NCI-H345 (cell line): ENCODE results near the gene KCNIP1.

ENCODE experiments used
- DNase-seq: peaks from one replicate; lab custom pipeline; 2025; lab: John Stamatoyannopoulos, UW

Gene KCNIP1

GRCh38 chr5:170597109-170597751, 93.4 kb downstream of the KCNIP1 start:
- no peak for DNase-seq

DNA sequence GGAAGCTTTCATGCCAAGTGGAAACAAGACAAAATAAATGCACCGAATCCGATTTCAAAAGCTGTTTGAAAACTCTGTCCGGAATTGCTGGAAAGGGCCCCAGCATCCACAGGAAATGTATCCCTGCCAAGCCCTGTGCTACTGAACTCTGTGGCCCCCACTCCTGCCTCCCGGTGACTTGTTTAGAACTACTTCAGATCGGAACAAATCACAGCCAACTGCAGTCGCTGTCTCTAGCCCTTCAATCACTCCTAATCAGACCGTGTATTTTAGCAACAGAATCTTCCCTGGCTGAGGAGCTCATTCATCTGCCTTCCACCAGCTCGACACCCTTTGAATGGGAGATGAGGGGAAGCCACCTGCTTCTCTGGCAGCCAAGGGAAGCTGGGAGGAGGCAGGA, 94.1 kb downstream of the KCNIP1 start:
- peak; percentile 41 for DNase-seq

GRCh38 chr5:170599756-170600155, 95.9 kb downstream of the KCNIP1 start:
- DNase-seq: no peak

GRCh38 chr5:170601619-170602018, 97.8 kb downstream of the KCNIP1 start:
- no peak for DNase-seq

- no peak for DNase-seq
Observed at GRCh38 chr5:170603109-170603508, 99.3 kb downstream of the KCNIP1 start.

GRCh38 chr5:170603578-170604565, 100.1 kb downstream of the KCNIP1 start:
- peak; percentile 63 for DNase-seq

- DNase-seq: no peak
Observed at GRCh38 chr5:170606941-170607340, 103.1 kb downstream of the KCNIP1 start.

DNA sequence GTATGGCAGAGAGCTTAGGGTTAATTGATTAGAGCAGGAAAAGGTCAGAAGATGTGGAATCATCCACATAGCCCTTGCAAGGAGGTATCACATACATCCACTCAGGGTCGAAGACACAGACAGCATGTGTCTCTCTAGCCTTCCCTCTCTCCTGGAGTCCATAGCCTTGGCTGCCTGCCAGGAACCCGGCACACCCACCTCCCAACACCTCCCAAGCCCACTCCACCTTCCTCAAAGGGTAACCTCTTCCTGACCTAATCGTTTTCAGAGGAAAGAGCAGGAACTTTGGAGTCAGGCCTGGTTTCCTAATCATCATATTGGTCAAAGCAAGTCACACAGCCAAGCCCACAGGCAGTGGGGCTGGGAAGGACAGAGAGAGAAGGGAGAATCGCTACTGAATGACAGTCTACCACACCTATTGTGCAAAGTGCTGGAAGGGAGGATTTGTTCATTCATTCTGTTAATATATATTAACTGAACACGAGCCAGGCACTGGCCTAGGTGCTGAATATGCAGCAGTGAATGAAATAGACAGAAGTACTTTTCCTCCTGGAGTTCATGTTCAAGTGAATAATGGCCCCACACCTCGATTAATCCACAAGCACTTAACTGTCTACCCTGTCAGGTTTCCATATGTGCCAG, 107.8 kb downstream of the KCNIP1 start:
- DNase-seq: peak; percentile 52

- peak; percentile 6 for DNase-seq
Observed at GRCh38 chr5:170612256-170612678, 108.4 kb downstream of the KCNIP1 start.

GRCh38 chr5:170614065-170614490, 110.3 kb downstream of the KCNIP1 start:
- DNase-seq: no peak

DNA sequence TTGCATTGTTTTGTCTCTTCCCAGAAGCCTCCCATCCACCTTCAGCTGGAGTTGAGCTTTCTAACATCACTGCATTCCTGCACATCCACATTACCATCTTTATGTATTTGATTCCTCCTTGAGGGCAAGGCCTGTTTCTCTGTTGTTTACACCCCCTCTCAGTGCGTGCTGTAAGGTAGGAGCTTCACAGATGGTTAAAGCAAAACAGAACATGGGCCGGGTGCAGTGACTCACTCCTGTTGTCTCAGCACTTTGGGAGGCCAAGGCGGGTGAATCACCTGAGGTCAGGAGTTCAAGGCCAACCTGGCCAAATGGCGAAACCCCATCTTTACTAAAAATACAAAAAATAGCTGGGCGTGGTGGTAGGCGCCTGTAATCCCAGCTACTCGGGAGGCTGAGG, 110.9 kb downstream of the KCNIP1 start:
- no peak for DNase-seq

- DNase-seq: no peak
Observed at GRCh38 chr5:170617533-170618490, 114.0 kb downstream of the KCNIP1 start.

- no peak for DNase-seq
Observed at GRCh38 chr5:170619869-170620268, 116.0 kb downstream of the KCNIP1 start.

DNA sequence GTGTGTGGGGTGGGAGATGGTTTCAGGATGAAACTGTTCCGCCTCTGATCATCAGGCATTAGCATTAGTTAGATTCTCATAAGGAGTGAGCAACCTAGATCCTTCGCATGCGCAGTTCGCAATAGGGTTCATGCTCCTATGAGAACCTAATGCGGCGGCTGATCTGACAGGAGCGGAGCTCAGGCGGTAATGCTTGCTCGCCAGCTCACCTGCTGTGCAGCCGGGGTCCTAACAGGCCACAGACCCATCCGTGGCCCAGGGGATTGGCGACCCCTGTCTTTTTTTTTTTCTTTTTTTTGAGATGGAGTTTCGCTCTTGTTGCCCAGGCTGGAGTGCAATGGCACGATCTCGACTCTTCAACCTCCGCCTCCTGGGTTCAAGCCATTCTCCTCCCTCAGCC, 119.1 kb downstream of the KCNIP1 start:
- no peak for DNase-seq

DNA sequence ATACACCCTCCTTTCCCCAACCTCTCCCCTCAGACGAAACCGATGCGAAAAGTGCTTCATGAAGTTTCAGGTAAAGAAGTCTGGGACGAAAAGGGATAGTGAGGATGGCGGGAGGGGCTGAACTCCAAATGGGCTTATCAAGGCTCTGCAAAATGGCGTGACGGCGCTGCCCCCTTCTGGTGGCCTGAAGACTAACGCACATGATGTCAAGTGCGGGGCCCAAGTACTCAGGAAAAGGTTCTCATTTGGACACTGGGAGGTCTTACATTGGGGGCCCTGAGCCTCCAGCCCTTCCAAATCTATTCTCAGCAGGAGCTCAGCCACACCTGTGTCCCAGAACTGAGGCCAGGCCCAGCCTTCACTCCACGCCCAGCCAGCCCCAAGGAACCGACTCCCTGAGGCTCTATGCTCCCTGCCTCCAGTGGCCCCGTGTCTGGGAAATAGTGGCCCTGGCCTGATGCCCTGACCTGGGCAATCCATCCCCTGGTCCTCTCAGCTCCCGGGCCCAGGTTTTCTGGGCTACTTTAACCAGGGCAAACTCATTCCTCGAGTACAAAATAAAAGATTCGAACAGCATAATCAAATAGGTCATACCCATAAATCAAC, 119.9 kb downstream of the KCNIP1 start:
- DNase-seq: peak; percentile 34

DNA sequence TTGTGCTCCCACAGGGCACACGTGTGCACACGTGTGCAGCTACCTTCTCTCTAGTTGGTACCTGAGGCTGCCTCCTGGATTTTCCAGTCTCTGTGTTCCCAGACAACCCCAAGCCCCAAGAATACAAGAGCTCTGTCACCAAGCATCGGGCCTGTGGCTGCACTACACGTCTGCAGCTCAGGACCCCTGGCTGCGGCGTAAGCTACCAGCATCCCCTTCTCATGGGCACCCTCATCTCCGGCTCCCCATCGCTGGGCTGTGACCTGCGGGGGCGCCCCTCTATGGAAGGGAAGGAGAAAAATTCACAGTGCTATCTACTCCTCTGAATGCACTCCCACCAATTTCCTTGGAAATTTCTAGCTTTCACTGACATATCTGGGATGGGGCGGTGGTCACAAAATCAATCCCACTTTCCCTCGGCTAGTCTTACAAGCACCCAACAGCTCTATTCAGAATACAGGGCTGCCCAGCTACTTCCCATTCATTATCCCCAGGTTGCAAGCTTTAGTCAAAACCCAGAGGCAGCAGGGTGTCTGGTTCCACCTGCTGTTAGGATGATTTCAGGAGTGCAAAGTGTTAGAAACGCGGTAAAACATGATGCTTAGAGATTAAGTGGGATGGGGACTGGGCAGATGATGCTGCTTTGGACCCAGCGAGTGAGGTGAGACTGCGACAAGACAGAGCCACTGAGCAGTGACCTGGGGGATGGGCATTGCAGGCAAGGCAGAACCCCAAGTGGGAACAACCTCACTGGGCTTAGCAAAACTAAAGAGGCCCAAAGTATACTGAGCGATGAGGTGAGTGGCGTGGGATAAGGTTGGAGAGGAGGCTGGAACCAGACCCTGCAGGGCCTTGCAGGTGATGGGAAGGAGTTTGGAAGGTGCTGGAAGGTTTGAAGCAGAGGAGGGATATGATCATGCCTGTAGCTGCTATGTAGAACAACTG, 121.7 kb downstream of the KCNIP1 start:
- peak; percentile 67 for DNase-seq

DNA sequence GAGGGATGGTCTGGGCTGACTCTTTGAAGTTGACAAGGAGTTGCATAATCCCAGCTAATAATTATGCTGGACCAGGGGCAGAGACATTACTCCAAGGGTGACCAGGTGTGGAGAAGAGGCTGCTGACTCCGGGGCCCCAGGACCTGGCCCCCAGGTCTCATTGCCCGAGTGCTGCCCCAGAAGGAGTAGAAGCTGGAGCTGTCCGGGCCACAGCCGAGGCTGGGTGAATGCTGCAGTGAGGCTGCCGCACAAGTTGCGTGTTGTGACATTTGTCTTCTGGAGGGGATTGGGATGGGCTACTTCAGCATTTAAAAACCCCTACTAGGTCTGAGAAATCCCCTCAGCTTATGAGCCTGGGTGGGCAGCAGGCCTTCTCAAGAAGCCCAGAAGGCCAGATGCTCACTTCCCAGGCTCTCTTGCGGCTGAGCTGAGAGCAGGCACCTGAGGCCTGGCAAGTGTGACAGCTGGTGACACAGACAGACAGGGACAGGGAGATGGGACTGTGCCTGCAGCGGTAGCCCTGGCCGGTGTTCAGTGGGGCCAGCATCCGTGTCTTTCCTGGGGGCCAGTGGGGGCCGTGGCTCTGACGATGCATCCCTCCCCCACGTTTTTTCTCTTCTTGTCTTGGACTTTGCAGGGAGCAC, 122.8 kb downstream of the KCNIP1 start:
- no peak for DNase-seq

DNA sequence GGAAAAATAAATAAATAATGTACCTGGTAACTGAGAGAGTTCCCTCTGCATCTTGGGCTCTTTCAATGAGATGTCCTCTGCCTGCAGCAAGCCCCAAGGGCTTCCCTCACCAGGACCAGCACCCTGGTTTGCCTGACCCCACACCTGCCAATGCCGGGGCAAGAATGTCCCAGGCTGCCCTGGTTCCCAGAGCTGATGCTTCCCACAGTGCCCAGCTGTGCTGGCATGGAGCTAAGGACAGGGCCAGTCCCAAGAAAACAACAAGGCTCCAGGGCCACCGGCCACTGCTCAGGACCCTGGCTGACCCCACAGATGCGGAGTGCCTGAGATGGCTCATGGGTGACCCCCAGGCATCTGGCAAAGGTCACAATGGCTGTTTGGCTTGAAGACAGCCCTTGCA, 123.5 kb downstream of the KCNIP1 start:
- DNase-seq: no peak

DNA sequence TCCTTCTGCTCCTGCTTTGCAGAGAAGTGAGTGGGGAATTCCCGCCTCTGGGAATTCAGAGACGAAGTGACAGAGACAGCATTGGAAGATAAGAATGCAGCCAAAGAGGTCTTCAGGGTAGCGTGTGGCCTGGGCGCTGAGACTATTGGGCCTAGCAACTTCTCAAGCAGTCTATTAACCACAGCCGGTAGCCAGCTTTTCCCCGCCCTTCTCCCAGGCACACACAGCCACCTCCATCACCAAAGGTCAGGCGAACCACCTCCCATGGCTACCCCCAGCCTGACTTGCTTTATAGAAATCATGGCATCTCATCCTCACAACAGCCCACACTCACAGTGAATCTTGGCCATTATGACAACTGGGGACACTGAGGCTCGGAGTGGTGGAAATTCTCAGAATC, 124.2 kb downstream of the KCNIP1 start:
- DNase-seq: no peak
